Hepatocyte (in vitro differentiated cells): ENCODE results near the gene PCNP.

Experiments used
- CTCF ChIP-seq: fragments of 200-600 bp; sonication (generic); IDR thresholded peaks from 2 replicates; pipeline ENCODE4 v1.5.1; 2016; ENCODE audit warnings: antibody characterized with exemption, mild to moderate bottlenecking; ENCODE audit not compliant: poor library complexity
- EZH2phosphoT487 ChIP-seq: fragments of 200-600 bp; sonication (generic); IDR thresholded peaks from one replicate; pipeline ENCODE4 v1.6.1; 2018; ENCODE audit warnings: antibody characterized with exemption, mild to moderate bottlenecking, low read depth, moderate library complexity; ENCODE audit not compliant: unreplicated experiment, severe bottlenecking

GRCh38 chr3:101548527-101549105, 25.4 kb upstream of the PCNP start:
- TF ChIP-seq EZH2phosphoT487, result no peak
- no peak for TF ChIP-seq CTCF
